Left lung (tissue), 10 donors: ENCODE results near the gene COG2. TPM values are rescaled to one million over a fixed set of nuclear protein-coding genes. Genes with fewer than 3 reads are reported as not detected.
"Not testable (repeated sequence)": the region's sequence is repeated elsewhere in the genome, so short reads cannot be mapped to it uniquely, and the experiment has no call there.

Experiments
- ATAC-seq: fragments of 200-7000 bp; cut with Tn5 transposase; one replicate; pipeline ENCODE4 v1.9.1; 2020; ENCODE audit warnings: moderate library complexity
- DNase-seq, 4 donors: peaks; one replicate each; pipeline ENCODE4 v3.0.0-alpha.2; 2013 to 2020
- H3K27ac ChIP-seq, 2 donors: fragments of 200-600 bp; sonication (generic) in 1 of 2; one replicate each; pipeline versions ENCODE4 v1.5.0 to v1.8.0; 2020 to 2021
- H3K27me3 ChIP-seq, 2 donors: fragments of 200-600 bp; sonication (generic) in 1 of 2; one replicate each; pipeline versions ENCODE4 v1.5.0 to v1.8.0; 2020 to 2021
- H3K36me3 ChIP-seq, 2 donors: fragments of 200-600 bp; sonication (generic) in 1 of 2; one replicate each; pipeline versions ENCODE4 v1.5.0 to v1.8.0; 2020 to 2021
- H3K4me1 ChIP-seq, 2 donors: fragments of 200-600 bp; one replicate each; pipeline ENCODE4 v1.8.0; 2021
- H3K4me3 ChIP-seq, 2 donors: fragments of 200-600 bp; sonication (generic) in 1 of 2; one replicate each; pipeline versions ENCODE4 v1.5.0 to v1.8.0; 2020 to 2021; ENCODE audit warnings: mild to moderate bottlenecking in 1 of 2
- H3K9me3 ChIP-seq, 2 donors: fragments of 200-600 bp; sonication (generic) in 1 of 2; one replicate each; pipeline versions ENCODE4 v1.5.0 to v1.8.0; 2020 to 2021
- intact Hi-C, 2 donors: fragments of 100-400 bp; cut with DNase I; formaldehyde crosslinking; loops; one replicate each; pipeline versions ENCODE4 v1.11.2 to v1.14.2; 2022
- polyA plus RNA-seq, 6 donors: library from polyadenylated mRNA; unstranded; fragments of 120-200 nt; gene quantifications; one replicate each; pipeline ENCODE4 v1.2.1, GENCODE V29; 2013; ENCODE audit not compliant: insufficient read length in 6 of 6
- total RNA-seq, 2 donors: library from RNA; stranded (reverse); fragmentation: NEBNext Ultra II Directional; extraction: Animal tissue kit (Norgen Biotek cat#: 25700); gene quantifications; one replicate each; pipeline ENCODE4 v1.2.1, GENCODE V29; 2021
- TF ChIP-seq, protein P1 (sequence below), 2 donors: fragments of 200-600 bp; sonication (generic) in 1 of 2; IDR thresholded peaks; one replicate each; pipeline versions ENCODE4 v1.5.0 to v1.8.0; 2021; ENCODE audit warnings: antibody characterized with exemption in 2 of 2
- donor health status: DM: no; HTN: yes; CAD: no.
- donor health status: DM: no; HTN: no; CAD: no.

The COG2 gene
- total and polyA plus RNA-seq, 8 donors = 26.1 to 33.4 (median 27.2) TPM

- Histone ChIP-seq H3K27me3 (no peaks in the 10 kb centered on the region), H3K4me1 (no peaks in the 10 kb centered on the region), H3K27ac (no peak overlapping the region), H3K36me3 (peaks cover 0 to 46% of the 10 kb centered on the region in 2 donors), H3K9me3 (no peaks in the 10 kb centered on the region), H3K4me3 (no peak overlapping the region)
- ATAC-seq = no peak
- intact Hi-C loops = no loop called here
- TF ChIP-seq, protein P1, sequence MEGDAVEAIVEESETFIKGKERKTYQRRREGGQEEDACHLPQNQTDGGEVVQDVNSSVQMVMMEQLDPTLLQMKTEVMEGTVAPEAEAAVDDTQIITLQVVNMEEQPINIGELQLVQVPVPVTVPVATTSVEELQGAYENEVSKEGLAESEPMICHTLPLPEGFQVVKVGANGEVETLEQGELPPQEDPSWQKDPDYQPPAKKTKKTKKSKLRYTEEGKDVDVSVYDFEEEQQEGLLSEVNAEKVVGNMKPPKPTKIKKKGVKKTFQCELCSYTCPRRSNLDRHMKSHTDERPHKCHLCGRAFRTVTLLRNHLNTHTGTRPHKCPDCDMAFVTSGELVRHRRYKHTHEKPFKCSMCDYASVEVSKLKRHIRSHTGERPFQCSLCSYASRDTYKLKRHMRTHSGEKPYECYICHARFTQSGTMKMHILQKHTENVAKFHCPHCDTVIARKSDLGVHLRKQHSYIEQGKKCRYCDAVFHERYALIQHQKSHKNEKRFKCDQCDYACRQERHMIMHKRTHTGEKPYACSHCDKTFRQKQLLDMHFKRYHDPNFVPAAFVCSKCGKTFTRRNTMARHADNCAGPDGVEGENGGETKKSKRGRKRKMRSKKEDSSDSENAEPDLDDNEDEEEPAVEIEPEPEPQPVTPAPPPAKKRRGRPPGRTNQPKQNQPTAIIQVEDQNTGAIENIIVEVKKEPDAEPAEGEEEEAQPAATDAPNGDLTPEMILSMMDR (IDR thresholded peaks at IDR 0.05) = no peak
- no peak for DNase-seq
These were observed 52.7 kb downstream of the COG2 start for GRCh38 chr1:230694991-230695390.

GRCh38 chr1:230696218-230696617, 53.9 kb downstream of the COG2 start:
- intact Hi-C loops = no loop called here
- Histone ChIP-seq H3K27ac (no peak overlapping the region), H3K4me3 (no peak overlapping the region), H3K27me3 (no peaks in the 10 kb centered on the region), H3K4me1 (no peaks in the 10 kb centered on the region), H3K36me3 (peaks cover 0 to 34% of the 10 kb centered on the region in 2 donors), H3K9me3 (no peaks in the 10 kb centered on the region)
- ATAC-seq (no peak), DNase-seq (no peak)
- TF ChIP-seq, protein P1 (IDR thresholded peaks at IDR 0.05) = no peak

- intact Hi-C loops = no loop called here
- ATAC-seq = no peak
- no peaks in the 10 kb centered on the region for H3K4me1 ChIP-seq
These were observed 54.6 kb downstream of the COG2 start for GRCh38 chr1:230696722-230697437.

GRCh38 chr1:230698130-230698529, 55.8 kb downstream of the COG2 start:
- intact Hi-C loops = no loop called here
- DNase-seq = no peak
- TF ChIP-seq, protein P1 (IDR thresholded peaks at IDR 0.05) = no peak

More at GRCh38 chr1:230696722-230697437, 54.6 kb downstream of the COG2 start:
- H3K4me3 ChIP-seq = no peak overlapping the region
- H3K36me3 ChIP-seq = peaks cover 0 to 27% of the 10 kb centered on the region in 2 donors
- DNase-seq = no peak
- H3K9me3 ChIP-seq = no peaks in the 10 kb centered on the region
- no peak overlapping the region for H3K27ac ChIP-seq
- no peaks in the 10 kb centered on the region for H3K27me3 ChIP-seq
- TF ChIP-seq, protein P1 (IDR thresholded peaks at IDR 0.05) = no peak

DNA sequence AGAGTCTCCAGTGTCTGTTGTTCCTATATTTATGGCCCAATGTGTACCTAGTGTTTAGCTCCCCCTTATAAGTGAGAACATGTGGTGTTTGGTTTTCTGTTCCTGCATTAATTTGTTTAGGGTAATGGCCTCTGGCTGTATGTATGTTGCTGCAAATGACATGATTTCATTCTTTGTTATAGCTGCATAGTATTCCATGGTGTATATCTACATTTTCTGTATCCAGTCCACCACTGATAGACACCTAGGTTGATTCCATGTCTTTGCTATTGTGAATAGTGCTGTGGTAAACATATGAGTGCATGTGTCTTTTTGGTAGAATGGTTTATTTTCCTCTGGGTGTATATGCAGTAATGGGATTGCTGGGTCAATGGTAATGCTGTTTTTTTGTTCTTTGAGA, 56.7 kb downstream of the COG2 start:
- ATAC-seq, intact Hi-C loops, H3K27me3 ChIP-seq, H3K36me3 ChIP-seq, DNase-seq, H3K27ac ChIP-seq, H3K9me3 ChIP-seq, H3K4me1 ChIP-seq, H3K4me3 ChIP-seq: not testable (repeated sequence)

More at GRCh38 chr1:230698130-230698529, 55.8 kb downstream of the COG2 start:
- Histone ChIP-seq H3K27me3 (no peaks in the 10 kb centered on the region), H3K4me3 (no peak overlapping the region), H3K27ac (no peak overlapping the region), H3K36me3 (peaks cover 0 to 15% of the 10 kb centered on the region in 2 donors), H3K9me3 (no peaks in the 10 kb centered on the region), H3K4me1 (no peaks in the 10 kb centered on the region)
- ATAC-seq = no peak

DNA sequence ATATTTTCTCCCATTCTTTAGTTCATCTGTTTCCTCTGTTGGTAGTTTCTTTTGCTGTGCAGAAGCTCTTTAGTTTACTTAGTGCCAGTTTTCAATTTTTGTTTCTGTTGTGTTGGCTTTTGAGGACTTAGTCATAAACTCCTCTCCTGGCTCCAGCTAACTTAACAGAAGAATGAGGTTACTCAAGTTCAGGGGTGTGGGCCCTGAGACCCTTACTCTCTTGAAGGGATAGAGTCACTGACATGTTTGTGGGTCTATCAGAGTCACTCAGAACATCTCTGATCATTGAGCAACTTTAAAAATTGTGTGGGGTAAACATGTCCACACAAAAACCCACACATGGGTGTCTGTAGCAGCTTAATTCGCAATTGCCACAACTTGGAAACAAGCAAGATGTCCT, 57.4 kb downstream of the COG2 start:
- Histone ChIP-seq H3K4me1 (no peaks in the 10 kb centered on the region), H3K9me3 (no peaks in the 10 kb centered on the region), H3K4me3 (no peak overlapping the region), H3K27ac (no peak overlapping the region), H3K27me3 (no peaks in the 10 kb centered on the region), H3K36me3 (no peaks in the 10 kb centered on the region)
- intact Hi-C loops = no loop called here
- TF ChIP-seq, protein P1 (IDR thresholded peaks at IDR 0.05) = no peak
- ATAC-seq (no peak), DNase-seq (no peak)
